GM12801 (cell line): ENCODE results near the gene VIPR2.

Experiments used
- CTCF ChIP-seq: IDR thresholded peaks from one replicate; pipeline ENCODE4 v1.5.1; 2011; ENCODE audit warnings: control low read depth; ENCODE audit not compliant: insufficient read length; ENCODE audit errors: extremely low read depth

Gene VIPR2

GRCh38 chr7:159118197-159118595 is 26.5 kb downstream of the VIPR2 start:
- no peak for TF ChIP-seq CTCF

- TF ChIP-seq CTCF: no peak
These were observed 27.1 kb downstream of the VIPR2 start for GRCh38 chr7:159117366-159118196.

GRCh38 chr7:159116581-159117339 is 27.9 kb downstream of the VIPR2 start:
- TF ChIP-seq CTCF: no peak

GRCh38 chr7:159115601-159116501 is 28.8 kb downstream of the VIPR2 start:
- TF ChIP-seq CTCF: no peak

- no peak for TF ChIP-seq CTCF
These were observed 29.7 kb downstream of the VIPR2 start for GRCh38 chr7:159114981-159115380.

GRCh38 chr7:159114096-159114495 is 30.6 kb downstream of the VIPR2 start:
- no peak for TF ChIP-seq CTCF

GRCh38 chr7:159113056-159113455 is 31.6 kb downstream of the VIPR2 start:
- TF ChIP-seq CTCF: no peak
